Activated CD8-positive, alpha-beta memory T cell treated with anti-CD3 and anti-CD28 coated beads, Interleukin-2, amount 50 U/mL, for 24 hours (primary cell): Measurements from ENCODE around the gene RPL35.

Source experiments
- DNase-seq: peaks from one replicate; pipeline ENCODE4 v3.0.0-alpha.2; 2020; ENCODE audit errors: extremely low read depth

The RPL35 gene

DNA sequence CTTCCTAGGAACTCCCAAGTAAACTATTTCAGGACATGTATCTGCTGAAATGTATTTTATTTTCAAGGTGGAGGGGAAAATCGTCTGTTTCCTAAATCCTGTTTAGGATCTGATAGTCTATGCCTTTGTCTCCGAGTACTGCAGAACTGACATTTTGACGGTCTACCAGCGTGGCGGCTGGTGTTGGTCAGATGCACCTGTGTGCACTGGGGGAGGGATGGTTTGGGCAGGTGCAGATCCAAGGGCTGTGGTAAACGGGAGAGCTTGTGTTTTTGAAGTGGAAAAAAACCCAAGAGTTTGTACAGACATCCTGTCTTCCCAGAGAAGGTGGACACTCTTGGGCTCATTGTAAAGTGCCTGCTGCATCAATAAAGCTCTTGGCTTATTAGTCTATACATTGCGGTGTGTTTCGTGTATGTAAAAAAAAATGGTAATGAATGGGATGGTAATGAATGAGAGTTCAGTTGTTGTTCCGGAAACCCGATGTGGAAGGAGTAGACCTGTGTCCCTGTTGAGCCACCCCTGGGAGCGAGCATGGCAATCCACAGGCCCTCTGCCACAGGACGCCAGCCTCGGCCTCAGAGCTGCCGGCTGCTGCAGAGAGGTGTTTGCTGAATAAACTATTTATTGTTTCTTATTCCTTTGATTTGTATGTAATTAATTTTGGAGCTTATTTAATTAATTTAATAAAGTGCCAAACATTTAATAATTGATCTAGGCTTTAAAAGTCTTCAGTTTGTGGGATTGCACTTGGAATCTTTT is 15.4 kb upstream of the RPL35 start:
- DNase-seq: no peak

DNA sequence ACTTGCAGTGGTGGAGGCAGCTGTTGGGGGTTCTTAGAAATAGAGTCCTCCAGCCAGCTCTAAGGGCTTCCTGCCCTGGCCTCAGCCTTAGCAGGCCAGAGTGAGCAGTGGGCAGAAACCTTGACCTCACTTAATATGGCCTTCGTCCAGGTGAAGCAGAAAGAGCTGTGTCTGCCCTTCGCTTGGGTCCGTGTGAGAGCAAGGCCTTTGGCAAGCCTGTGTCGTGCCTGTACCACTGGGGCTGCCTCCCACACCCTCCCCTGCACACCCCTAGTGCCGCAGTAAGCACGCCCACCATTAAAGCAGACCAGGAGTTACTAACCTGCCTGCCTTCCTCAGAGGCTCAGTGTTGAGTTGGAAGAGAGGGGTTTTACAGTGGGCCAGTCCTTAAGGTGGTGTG is 13.7 kb upstream of the RPL35 start:
- DNase-seq: no peak

DNA sequence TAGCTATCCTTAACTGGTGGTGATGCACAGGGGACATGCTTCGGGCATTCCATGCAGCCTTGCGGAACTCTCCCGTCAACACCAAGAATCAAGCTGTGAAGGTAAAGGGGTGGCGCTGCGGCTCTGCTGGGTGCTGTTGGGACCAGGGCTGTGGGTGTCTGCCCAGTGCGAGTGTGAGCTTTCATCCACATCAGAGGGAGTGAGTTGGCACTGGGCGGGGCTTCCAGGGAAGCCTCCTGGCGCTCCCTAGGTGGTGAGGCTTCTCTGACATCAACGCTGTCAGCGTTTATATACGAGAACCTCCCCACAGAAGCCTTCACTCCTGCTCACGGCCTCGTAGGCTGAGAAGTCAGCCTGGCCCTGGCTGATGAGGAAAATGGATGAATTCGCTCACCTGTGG is 11.9 kb upstream of the RPL35 start:
- DNase-seq: no peak

DNA sequence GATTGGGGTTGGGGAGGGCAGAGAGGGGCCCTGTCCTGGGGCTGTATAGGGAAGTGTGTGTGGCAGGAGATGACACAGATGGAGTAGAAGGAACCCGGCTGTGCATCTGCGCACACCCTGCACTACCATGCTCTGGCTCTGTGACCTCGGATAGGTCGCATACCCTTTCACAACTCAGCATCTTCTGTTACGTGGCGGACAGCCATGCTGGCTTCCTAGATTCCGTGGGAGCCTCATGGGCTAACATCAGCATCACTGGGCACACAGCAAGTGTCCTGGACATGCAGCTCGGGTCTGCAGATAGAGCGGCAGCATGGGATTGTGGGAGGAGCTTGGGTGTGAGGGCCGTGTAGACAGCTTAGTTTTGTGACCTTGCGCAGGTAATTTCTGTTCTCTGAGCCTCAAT is 9.4 kb upstream of the RPL35 start:
- DNase-seq: no peak

DNA sequence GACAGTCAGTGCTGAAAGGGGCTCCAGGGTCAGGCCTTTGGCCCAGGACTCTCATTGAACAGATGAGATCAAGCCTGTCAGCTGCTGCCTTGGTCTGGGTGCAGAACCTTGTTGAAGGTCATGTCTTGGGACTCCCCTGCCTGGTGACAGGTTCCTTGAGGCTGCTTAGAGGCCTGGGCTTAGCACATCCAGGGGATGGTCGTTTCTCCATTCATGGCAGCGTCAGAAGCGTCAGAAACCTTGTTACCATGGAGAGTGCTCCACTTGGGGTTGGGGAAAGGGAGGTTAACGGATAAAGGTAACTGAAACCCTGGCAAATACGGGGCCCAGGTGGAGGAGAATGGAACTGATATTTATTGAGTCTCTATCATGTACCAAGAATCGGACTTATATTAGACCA is 9.0 kb upstream of the RPL35 start:
- no peak for DNase-seq

DNA sequence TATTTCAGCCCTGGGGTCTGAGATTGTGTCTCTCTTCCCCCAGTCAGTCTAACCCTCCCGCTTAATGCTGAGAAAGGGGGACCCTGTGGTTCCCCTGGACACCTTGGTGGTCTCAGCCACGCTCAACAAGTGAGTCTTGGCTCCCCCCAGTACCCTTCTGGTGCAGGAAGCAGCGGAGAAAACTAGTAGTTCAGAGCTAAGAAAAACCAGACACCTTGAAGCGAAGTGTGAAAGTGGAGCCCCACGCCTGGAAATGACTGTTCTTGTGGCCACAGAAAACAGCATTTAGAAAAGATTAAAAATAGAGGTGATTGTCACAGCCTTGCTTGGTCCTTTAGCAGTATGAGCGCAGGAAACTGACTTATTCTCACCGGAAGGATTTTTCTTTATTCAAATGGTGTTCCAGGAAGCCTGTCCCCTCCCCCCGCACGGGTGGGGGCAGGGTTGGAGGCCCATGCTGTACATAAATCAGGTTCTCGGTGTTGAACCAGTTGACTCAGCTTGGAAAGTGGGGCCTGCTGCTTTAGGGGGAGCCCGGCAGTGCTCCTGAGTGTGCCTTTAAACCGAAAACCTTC is 8.3 kb upstream of the RPL35 start:
- DNase-seq: peak; percentile 76

DNA sequence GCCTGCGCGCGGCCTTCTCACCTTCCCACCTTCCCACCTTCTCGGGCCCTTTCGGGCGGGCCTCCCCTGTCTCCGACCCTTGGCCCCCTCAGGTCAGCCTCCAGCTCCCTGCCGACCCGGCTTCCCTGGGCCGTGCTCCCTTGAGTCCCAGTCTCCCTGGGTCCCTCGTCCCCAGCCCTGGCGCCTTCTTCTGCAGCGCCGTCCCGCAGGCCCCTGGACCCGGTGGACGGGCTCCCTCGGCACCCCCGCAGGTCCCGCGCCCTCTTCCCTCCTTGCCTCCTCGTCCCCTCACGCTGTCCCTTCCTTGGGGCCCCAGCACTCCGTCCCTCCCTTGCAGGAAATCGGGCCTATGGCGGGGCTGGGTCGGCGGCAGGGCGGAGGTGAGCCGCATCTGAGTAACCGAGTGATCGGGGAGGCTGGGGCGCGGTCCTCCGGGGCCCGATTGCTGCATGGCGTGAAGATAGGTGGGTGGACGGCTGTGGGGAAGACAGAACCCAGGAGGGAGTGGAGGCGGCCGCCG is 7.8 kb upstream of the RPL35 start:
- DNase-seq: no peak

DNA sequence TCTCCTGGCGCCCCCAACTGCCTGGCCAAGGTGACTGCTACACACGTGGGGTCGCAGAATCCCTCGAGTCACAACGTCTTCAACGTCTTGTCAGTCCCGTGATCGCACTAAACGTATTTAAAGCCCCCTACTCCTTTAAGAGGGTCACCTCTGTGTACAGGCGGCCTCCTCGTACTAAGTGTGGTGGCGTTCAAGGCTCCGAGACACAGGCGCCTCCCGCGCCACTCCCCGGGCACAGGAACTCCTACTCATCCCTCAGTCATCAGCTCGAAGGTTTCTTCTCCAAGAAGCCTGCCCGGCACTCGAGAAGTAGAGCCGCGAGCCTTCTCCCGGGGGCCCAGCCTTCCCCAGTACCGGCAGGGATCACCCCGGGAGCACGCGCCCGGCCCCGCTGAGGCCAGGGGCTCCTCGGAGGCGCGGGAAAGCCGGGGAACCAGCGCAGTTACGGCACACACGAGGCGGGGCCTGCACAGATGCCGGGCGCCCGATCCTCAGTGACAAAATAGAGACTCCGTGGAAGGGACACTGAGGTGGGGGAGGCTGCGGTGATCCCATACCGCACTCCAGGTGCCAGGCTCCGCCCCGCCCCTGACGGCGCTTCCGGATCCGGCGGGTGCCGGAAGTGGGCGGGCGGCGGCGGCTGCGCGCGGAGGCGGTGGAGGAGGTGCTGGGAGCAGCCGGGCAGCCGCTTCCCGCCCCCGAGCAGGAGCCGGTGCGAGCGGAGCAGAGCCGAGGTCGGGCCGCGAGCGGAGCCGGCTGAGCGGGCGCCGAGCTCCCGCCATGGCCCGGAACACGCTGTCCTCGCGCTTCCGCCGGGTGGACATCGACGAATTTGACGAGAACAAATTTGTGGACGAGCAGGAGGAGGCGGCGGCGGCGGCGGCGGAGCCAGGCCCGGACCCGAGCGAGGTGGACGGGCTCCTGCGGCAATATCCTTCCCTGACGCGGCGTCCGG is 7.0 kb upstream of the RPL35 start:
- DNase-seq: peak; percentile 78

DNA sequence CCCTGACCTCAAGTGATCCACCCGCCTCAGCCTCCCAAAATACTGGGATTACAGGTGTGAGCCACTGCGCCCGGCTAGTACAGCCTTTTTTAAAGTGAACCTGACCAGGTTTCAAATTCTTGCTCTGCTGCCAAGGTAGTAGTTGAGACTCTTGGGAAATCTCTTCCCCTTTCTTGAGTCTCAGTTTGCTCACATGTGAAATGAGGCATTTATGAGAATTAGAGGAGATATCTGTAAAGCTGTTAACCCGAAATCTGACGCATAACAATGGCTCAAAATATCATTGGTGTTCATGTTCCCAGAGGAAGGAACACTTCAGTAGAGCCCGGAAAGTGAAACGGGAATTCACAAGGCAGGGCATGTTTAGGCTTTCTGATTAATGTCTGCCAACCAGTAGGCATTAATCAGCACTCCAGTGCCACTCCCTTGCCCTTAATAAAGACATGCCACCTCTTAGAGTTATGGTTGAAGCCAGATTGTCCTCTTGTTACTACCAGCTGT is 1.7 kb upstream of the RPL35 start:
- DNase-seq: no peak

DNA sequence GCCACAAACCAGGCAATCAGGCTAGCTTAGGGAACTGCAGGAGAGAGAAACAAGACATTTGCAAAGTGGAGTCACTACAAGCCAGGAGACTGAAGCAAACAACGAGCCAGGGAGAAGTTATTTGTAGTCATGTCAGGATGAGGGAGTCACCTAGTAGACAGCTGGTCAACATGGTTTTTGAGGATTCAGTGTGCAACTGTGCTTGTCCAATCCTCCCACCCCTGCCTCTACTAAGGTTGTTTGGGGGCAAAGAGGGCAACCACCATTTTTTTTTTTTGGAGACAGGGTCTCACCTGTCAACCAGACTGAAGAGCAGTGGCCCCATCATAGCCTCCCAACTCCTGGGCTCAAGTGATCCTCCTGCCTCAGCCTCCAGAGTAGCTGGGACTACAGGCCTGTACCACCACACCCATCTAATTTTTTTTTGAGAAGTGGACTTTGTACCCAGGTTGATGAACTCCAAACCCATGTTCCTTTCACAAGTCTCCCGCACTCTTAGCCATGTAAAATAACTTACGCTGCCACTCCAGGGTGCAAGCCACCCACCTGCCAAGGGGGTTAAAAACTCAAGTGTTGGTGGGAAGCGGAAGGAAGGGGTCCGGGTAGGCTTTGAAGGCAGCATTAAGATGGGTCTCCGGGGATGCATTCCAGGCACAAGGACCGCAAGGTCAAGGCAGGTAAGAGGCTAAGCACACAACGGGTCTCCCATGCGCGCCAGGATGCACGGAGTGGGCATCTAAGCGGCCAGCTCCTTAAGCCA is 995 bp downstream of the RPL35 start:
- DNase-seq: no peak

DNA sequence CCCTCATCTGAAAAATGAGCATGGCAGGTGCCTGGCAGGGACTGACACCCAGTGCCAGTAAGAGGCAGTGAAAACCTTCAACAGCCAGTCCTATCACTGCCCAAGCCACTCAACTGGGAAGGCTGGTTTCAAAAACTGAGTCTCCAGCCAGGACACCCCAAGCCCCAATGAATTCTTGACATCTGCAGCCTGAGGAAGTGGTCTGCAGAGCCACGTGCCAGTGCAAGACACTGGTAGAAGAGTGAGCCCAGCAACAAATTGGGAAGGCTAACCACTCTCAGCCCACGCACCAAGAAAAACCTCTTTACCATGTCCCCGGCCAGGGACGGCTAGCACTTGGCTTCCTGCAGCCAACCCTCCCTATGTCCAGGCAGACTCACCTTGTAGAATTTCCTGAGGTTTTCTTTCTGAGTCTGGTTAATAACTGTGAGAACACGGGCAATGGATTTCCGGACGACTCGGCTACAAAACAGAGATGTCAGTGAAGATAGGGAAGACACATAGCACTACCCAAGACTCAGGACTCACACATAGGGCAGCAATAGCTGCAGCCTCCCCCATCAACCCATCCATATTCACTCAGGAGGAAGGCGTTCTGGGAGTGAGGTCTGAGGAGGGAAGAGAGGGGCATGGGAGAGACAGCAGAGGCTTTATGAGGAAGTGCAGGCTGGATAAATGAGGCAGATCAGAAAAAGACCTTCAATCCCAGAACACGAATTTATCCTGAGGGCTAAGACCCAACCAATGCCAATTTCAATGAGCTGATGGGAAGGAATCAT is 1.8 kb downstream of the RPL35 start:
- DNase-seq: no peak

DNA sequence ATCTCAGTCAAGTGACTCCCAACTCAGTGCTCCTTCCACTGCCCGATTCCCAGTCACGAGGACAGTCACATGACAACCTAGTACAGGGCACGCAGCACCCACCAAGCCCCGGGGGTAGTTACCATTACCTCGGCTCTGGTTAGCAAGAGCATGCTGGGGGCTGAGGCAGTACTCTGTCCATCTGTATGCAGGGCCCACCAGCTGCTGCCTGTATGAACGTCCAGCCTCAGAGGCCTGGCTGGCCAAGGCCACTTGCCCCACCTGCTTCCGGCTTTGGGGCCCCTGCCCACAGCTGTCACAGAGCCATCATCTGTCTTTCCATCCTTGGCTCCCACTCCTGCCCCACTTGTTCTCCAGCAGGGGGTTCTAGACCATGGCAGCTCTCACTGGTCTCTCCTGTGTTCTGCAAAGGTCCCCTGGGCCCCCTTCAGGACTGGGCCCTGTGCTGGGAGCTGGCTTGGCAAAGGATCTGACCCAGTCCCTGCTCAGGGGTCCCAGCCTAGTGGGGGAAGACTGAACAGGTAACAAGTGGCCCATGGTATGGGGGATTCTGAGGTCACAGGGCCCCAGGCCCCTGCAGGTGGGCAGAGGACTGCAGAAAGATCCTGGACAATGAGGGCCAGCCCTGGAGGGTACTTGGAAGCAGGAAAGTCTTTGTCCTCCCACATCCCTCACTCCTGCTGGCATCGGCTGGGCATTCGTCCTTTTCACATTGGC is 3.3 kb downstream of the RPL35 start:
- no peak for DNase-seq

DNA sequence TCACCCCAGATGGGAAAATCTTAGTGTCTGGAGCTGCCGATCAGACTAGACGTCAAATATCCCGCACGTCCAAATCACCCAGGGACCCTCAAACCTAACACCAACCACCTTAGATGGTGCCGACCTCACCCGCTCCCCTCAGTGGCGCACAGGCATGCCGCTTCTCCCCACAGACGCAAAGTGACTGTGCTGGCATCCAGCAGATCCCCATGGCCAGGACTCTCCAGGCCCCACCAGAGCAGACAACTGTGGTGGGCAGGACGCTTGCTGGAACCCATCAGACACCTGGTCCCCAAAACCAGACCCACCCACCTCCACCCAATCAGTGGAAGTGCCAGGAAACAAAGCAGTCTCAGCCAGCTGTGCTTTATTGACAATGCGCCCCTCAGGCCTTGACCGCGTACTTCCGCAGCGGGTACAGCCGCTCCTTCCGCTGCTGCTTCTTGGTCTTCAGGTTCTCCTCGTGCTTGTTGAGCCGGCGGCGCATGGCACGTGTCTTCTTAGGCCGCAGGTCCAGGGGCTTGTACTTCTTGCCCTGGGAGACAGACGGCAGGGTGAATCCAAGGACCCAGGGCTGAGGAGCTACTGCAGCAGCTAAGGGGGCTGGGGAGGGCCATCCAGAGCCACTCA is 4.1 kb downstream of the RPL35 start:
- no peak for DNase-seq

DNA sequence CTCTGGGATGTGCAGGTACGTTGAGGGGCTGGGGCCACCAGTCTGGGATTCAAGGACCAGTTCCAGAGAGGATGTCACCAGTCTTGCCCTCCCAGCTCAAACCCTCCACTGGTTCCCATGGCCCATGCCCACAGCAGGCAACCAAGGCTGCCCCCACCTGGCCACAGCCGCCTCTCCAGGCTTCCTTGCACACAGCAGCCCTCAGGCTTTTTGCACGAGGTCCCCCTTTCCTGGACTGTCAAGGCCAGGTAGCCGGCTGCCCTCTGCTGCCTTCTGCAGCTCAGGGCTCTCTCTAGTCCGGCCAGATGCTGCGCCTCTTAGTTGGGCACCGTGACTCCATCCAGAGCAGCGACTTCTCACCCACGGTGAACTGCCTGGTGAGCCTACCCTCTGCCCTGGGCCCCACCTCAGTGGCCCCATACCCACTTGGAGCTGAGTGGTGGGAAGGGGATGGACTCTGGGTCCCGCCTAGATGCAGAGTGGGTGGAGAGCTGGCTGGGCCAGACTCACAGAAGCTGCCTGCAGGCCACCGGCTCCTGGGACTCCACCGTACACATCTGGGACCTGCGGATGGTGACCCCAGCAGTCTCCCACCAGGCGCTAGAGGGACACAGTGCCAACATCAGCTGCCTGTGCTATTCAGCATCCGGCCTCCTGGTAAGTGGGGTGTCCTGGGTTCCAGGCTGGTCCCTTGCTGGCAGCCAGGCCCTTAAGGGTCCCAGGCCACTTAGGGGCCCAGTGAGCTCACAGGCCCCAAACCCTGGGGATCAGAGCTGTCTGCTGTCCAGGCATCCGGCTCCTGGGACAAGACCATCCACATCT is 5.6 kb downstream of the RPL35 start:
- no peak for DNase-seq

DNA sequence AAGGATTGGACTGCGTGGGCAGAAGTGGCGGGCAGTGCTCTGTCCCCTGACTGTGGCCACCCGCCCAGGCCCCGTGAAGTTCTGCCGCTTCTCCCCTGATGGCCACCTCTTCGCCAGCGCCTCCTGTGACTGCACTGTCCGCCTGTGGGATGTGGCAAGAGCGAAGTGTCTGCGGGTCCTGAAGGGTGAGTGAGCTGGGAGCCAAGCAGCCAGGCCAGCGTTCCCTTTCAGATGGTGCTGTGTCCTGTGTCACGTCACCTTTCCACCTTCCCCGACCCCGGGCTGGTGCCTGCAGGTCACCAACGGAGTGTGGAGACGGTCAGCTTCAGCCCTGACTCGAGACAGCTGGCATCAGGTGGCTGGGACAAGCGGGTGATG is 6.2 kb downstream of the RPL35 start:
- no peak for DNase-seq

DNA sequence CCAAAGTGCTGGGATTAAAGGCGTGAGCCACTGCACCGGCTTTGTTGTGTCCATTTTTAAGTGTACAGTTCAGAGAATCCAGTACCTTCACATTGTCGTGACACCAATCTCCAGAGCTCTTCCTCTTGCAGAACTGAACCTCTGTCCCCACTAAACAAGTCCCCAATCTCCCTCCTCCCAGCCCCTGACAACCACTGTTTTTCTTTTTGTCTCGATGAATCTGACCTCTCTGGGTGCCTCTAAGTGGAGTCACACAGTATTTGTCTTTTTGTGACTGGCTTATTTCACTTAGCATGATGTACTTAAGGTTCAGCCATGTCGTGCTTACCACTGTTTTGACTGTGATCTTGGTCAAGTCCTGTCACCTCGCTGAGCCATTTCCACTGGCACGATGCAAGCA is 6.9 kb downstream of the RPL35 start:
- no peak for DNase-seq

DNA sequence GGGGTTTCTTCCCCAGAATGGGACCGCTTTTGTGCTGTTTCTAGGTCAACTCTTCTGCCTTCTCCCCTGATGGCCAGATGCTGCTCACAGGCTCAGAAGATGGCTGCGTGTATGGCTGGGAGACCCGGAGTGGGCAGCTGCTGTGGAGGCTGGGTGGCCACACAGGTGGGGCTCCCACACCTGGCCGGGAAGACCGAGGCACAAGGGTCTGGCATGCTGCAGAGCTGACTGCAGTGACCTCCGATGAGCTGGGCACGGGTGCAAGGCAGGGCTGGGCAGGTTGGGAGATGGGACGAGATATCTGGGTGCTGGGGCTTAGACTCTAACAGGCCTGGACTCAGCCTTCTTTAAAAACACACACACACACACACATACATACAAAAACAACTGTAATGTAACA is 7.6 kb downstream of the RPL35 start:
- no peak for DNase-seq

DNA sequence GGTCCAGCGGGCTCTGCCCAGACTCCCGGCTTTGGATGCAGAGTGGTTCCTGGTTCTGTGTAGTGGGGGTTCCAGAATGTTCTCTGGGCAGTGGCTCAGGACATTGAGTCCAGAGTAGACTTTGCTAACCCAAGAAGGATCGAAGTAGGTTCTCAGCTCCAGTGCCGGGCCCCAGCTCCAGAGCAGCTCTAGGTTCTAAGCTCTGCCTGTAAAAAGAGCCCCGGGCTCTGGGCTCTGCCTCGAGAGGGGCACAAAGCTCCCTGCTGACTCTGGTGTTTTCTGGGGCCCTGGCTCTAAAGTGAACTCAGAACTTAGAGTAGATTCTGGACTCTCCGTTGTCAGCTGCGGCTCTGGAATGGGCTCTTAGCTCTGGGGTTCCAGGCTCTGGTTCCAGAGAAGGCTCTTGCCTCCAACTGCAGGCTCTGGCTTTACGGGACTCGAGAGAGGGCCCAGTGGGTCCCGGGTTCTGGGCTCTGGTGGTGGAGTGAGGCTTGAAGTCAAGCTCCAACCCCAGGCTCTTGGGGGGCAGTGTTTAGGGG is 8.1 kb downstream of the RPL35 start:
- no peak for DNase-seq
